ENCODE data around the gene CPSF4L.

Gene CPSF4L

DNA sequence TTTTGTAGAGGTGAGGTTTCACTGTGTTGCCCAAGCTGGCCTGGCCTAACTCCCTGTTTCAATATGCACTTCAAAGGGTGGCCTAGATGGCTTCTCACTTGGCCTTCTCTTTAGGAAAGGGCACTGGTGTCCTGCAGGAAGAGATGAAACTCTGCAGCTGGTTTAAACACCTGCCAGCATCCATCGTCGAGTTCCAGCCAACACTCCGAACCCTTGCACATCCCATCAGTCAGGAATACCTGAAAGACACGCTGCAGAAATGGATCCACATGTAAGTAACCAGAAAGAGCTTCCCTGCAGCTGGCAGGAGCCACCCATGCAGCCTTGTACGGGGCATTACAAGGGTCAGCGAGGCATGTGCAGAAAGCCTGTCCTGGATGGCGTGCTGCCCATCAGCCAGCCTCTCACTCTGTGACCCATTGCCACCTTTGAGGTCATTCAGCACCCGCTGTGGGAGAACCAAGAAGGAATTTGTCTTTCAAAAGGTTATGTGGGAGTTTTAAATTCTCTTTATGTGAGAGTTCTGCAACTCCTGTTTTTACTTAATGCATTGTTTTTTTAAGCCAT lies 61.8 kb downstream of the CPSF4L start:
- DNase-seq = no peak

DNA sequence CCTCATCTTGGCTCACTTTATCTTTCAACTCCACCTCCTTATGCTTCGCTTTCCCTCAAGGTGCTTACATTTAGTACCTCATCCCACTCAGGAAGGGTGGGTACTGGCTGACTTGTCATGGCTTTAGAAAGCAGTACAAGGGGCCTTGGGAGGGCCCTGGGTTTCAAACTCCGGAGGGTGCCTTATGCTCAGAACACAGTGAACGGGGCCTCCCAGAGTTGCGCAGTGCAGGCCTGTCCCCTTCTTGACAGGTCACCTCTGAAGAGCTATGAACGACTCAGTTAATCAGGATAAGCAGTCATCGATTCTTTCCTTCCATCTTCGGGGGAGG lies 62.8 kb downstream of the CPSF4L start:
- DNase-seq = no peak

Data from NCI-H446 (cell line).